ENCODE results near the gene PUS10.

- TF ChIP-seq CTCF (IDR thresholded peaks at IDR 0.05): no peak
- no peak for TF ChIP-seq POLR2AphosphoS5 (IDR thresholded peaks at IDR 0.05)
- TF ChIP-seq POLR2A (IDR thresholded peaks at IDR 0.05; ENCODE audit: low read depth): no peak
- TF ChIP-seq EP300 (IDR thresholded peaks at IDR 0.05): no peak
Measured at GRCh38 chr2:61009355-61009754, 8.7 kb downstream of the PUS10 start.

Measured in esophagus muscularis mucosa (tissue), 4 donors.